Pancreas (tissue), 10 donors: ENCODE data around the gene MACIR. TPM values are rescaled to one million over a fixed set of nuclear protein-coding genes. Genes with fewer than 3 reads are reported as not detected.

ENCODE experiments used
- ATAC-seq, 4 donors: fragments of 200-7000 bp; cut with Tn5 transposase; one replicate each; pipeline versions ENCODE4 v1.8.0 to v1.9.1; 2020; ENCODE audit warnings: mild to moderate bottlenecking in 4 of 4, moderate library complexity in 4 of 4
- DNase-seq, 6 donors: peaks; one replicate each; pipeline ENCODE4 v3.0.0-alpha.2; 2020
- FAIRE-seq: peaks from 2 replicates; lab custom pipeline; 2012; peaks lifted over from hg19 to GRCh38; lab: Jason Lieb, UNC
- H3K27ac ChIP-seq, 4 donors: fragments of 200-600 bp; sonication (generic); 1 replicate in 3 of 4; 2 replicates in 1 of 4; pipeline versions ENCODE4 v1.5.0 to v1.8.0; 2020
- H3K27me3 ChIP-seq, 4 donors: fragments of 200-600 bp; one replicate each; pipeline ENCODE4 v1.8.0; 2021
- H3K36me3 ChIP-seq, 3 donors: fragments of 200-600 bp; sonication (generic) in 1 of 3; one replicate each; pipeline versions ENCODE4 v1.5.0 to v1.8.0; 2020 to 2021
- H3K4me1 ChIP-seq, 3 donors: fragments of 200-600 bp; one replicate each; pipeline ENCODE4 v1.8.0; 2021
- H3K4me3 ChIP-seq, 4 donors: fragments of 200-600 bp; sonication (generic) in 2 of 4; one replicate each; pipeline versions ENCODE4 v1.5.0 to v1.8.0; 2020 to 2021
- H3K9me3 ChIP-seq, 4 donors: fragments of 200-600 bp; one replicate each; pipeline ENCODE4 v1.8.0; 2021
- WGBS, 2 donors: extraction: QIAGEN DNeasy Blood & Tissue Kit; methylation state at CpG; one replicate each; pipeline ENCODE4 v1.1.7; 2013; 5-methylcytosine and 5-hydroxymethylcytosine counted together
- intact Hi-C, 3 donors: fragments of 100-400 bp; cut with DNase I; formaldehyde crosslinking; loops; one replicate each; pipeline versions ENCODE4 v1.11.1 to v1.14.2; 2022
- polyA plus RNA-seq, 2 donors: library from polyadenylated mRNA; stranded (reverse); fragments of 200-250 nt; gene quantifications; one replicate each; pipeline ENCODE4 v1.2.3, GENCODE V29; 2013
- total RNA-seq, 6 donors: library from RNA; stranded (reverse); fragmentation: NEBNext Ultra II Directional in 4 of 6; extraction: Animal tissue kit (Norgen Biotek cat#: 25700) in 4 of 6; gene quantifications; one replicate each; pipeline versions ENCODE4 v1.2.1 to v1.2.4, GENCODE V29; 2021 to 2023
- TF ChIP-seq, protein P1 (sequence below), 4 donors: fragments of 200-600 bp; sonication (generic) in 3 of 4; IDR thresholded peaks; one replicate each; pipeline versions ENCODE4 v1.5.0 to v1.8.0; 2021; ENCODE audit warnings: antibody characterized with exemption in 4 of 4
- donor health status: healthy with polysubstance abuse.
- donor health status: DM: no; HTN: no; CAD: no; lungs with moderate emphysema.
- donor health status: DM: no; HTN: no; CAD: no.
- donor health status: control.
- donor health status: control.
- donor health status: Bipolar disorder and iron deficiency.
- donor health status: DM: yes; HTN: yes; CAD: no.
- donor health status: DM: no; HTN: no; CAD: no.
- donor health status: DM: no; HTN: no; CAD: no.
- donor health status: DM: yes; HTN: yes; CAD: no.

Gene MACIR
- total and polyA plus RNA-seq, 8 donors, result 2.4 to 8.0 (median 3.2) TPM

DNA sequence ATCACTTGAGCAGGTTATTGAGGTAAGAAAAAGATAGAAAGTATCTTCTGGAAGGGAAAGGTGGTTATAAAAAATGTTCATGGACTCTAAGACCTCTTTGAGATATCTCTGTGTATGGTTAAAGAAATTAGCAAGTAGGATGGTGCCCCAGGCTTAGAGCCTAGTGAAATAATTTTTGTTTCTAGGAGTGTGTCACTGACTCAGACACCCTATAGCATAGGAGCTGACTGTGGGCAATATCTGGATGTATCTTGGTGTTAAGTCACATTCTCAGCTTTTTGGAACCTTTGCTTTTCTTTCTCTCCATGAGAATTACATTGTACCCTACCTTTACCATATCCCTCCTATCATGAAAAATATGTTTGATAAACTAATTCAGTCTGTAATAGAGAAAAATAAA, 12.0 kb downstream of the MACIR start:
- Histone ChIP-seq H3K27me3 (no peaks in the 10 kb centered on the region), H3K27ac (no peak overlapping the region), H3K36me3 (no peaks in the 10 kb centered on the region), H3K9me3 (no peaks in the 10 kb centered on the region), H3K4me3 (no peak overlapping the region), H3K4me1 (peaks cover 0 to 8% (median 6%) of the 10 kb centered on the region in 3 donors)
- intact Hi-C loops, result no loop called here
- ATAC-seq (no peak), DNase-seq (no peak), FAIRE-seq (no peak)
- TF ChIP-seq, protein P1, sequence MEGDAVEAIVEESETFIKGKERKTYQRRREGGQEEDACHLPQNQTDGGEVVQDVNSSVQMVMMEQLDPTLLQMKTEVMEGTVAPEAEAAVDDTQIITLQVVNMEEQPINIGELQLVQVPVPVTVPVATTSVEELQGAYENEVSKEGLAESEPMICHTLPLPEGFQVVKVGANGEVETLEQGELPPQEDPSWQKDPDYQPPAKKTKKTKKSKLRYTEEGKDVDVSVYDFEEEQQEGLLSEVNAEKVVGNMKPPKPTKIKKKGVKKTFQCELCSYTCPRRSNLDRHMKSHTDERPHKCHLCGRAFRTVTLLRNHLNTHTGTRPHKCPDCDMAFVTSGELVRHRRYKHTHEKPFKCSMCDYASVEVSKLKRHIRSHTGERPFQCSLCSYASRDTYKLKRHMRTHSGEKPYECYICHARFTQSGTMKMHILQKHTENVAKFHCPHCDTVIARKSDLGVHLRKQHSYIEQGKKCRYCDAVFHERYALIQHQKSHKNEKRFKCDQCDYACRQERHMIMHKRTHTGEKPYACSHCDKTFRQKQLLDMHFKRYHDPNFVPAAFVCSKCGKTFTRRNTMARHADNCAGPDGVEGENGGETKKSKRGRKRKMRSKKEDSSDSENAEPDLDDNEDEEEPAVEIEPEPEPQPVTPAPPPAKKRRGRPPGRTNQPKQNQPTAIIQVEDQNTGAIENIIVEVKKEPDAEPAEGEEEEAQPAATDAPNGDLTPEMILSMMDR (IDR thresholded peaks at IDR 0.05), result no peak

DNA sequence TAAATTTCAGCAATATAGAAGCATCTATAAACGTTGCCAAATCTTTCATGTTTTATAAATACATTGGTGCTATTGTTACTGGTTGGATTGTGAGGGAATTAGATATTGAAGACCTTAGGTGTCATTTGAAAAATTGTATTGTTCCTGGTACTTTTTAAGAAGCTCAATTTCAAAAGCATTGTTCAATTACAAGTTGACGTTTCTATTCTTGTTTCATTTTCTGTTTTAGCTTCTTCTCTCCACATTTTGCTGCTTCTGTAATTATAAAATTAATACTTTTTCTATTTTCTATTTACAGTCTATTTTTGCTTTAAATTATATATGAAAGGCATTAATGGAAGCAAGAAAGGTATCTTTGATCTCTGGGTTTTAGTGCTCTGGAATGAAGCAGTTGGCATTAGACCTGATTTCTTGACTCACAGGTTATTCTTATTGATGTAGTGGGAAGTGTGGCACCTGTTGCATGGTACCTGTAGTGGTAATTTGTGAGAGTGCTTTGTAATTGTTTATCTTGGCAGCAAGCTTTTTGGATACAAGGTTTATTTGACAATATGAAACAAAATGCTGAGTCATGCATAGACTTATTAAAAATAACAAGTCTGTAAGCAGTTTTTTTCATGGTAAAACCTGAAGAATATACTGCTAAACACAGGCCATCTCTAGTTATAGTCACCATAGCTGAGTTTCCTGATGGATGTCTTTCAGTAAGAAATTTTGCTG, 13.2 kb downstream of the MACIR start:
- ATAC-seq (peak; percentile 97 to 100 (median 98)), FAIRE-seq (no peak), DNase-seq (peak in 3 of 6 donors; percentile 69 to 79 (median 78))
- TF ChIP-seq, protein P1 (IDR thresholded peaks at IDR 0.05), result no peak
- H3K27ac ChIP-seq, result peak overlapping the region in 2 of 4 donors; percentile 9 to 68
- peaks cover 0 to 8% (median 6%) of the 10 kb centered on the region in 3 donors for H3K4me1 ChIP-seq
- 25 to 35% methylated on average over 2 of the region's 2 CpGs for WGBS, 2 donors
- intact Hi-C loops, result no loop called here
- H3K36me3 ChIP-seq, result no peaks in the 10 kb centered on the region
- H3K9me3 ChIP-seq, result no peaks in the 10 kb centered on the region
- no peaks in the 10 kb centered on the region for H3K27me3 ChIP-seq
- no peak overlapping the region for H3K4me3 ChIP-seq

DNA sequence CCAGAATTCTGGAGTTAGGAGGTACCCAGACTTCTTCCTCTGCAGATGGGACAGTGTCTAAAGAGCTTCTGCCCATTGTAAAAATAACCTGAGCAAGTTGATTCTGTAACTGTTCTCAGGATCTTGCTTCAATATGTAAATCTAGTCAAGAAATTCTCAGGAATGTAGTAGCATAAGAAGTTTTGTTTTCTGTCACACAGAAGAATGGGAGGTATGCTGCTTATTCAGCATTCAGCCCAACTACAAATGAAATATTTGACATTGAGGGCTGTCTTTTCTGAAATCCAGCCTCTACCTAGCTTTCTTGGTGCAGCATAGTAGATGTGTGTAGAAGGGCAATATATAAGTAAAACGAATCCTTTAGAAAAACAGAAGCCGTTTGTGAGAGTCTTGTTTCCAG, 13.8 kb downstream of the MACIR start:
- H3K4me3 ChIP-seq, result no peak overlapping the region
- ATAC-seq (no peak), FAIRE-seq (no peak), DNase-seq (no peak)
- TF ChIP-seq, protein P1 (IDR thresholded peaks at IDR 0.05), result no peak
- H3K36me3 ChIP-seq, result no peaks in the 10 kb centered on the region
- WGBS, 2 donors, result 53 to 57% methylated on average over 2 of the region's 2 CpGs
- no peaks in the 10 kb centered on the region for H3K9me3 ChIP-seq
- H3K27me3 ChIP-seq, result no peaks in the 10 kb centered on the region
- peaks cover 0 to 8% (median 6%) of the 10 kb centered on the region in 3 donors for H3K4me1 ChIP-seq
- H3K27ac ChIP-seq, result peak overlapping the region in 1 of 4 donors; percentile 17
- intact Hi-C loops, result no loop called here

DNA sequence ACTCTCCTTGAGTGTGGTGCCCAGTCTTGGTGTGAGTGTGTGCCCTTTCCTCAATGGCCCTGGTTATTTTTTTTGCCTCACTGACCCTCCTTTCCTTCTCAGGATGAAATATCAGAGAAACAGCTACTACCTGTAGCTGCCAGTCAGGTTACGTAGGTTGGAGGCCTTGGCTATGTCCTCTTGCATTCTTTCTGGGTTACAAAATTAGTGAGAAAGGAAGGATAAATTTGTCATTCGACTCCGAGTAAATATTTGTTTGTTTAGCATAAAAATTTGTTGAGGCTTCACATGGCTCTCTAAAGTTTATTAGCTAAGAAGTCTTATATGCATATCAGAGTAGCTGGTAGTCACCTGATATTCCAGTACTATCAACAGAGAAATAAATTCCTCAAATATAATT, 15.4 kb downstream of the MACIR start:
- no peak for DNase-seq
- ATAC-seq, result no peak
- no peak overlapping the region for H3K27ac ChIP-seq
- TF ChIP-seq, protein P1 (IDR thresholded peaks at IDR 0.05), result no peak
- intact Hi-C loops, result no loop called here
- FAIRE-seq, result no peak
- H3K36me3 ChIP-seq, result no peaks in the 10 kb centered on the region
- H3K27me3 ChIP-seq, result no peaks in the 10 kb centered on the region
- H3K9me3 ChIP-seq, result no peaks in the 10 kb centered on the region
- H3K4me1 ChIP-seq, result peaks cover 0 to 8% (median 6%) of the 10 kb centered on the region in 3 donors
- WGBS, 2 donors, result 51 to 54% methylated on average over 3 of the region's 3 CpGs
- no peak overlapping the region for H3K4me3 ChIP-seq

DNA sequence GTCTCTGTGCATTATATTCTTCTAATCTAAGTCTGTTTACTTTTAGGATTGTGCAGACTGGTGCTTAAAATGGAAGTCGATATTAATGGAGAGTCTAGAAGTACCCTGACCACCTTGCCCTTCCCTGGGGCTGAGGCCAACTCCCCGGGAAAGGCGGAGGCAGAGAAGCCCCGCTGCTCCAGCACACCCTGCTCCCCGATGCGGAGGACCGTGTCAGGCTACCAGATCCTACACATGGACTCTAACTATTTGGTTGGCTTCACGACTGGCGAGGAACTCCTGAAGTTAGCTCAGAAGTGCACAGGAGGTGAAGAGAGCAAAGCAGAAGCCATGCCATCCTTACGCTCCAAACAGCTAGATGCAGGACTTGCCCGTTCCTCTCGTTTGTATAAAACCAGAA, 17.3 kb downstream of the MACIR start:
- intact Hi-C loops, result no loop called here
- Histone ChIP-seq H3K4me3 (no peak overlapping the region), H3K4me1 (peaks cover 0 to 8% (median 6%) of the 10 kb centered on the region in 3 donors), H3K27ac (no peak overlapping the region), H3K36me3 (no peaks in the 10 kb centered on the region), H3K27me3 (no peaks in the 10 kb centered on the region), H3K9me3 (no peaks in the 10 kb centered on the region)
- ATAC-seq, result no peak
- FAIRE-seq, result no peak
- TF ChIP-seq, protein P1 (IDR thresholded peaks at IDR 0.05), result no peak
- DNase-seq, result no peak
- WGBS, 2 donors, result 97% methylated on average over 12 of the region's 12 CpGs
